ENCODE results near the gene MIAT. TPM values are rescaled to one million over a fixed set of nuclear protein-coding genes. Genes with fewer than 3 reads are reported as not detected.

Gene MIAT
- total RNA-seq, 4 donors from 2014 or later: 0.42 to 1.5 (median 0.62) TPM

GRCh38 chr22:26680485-26680884 lies 23.1 kb downstream of the MIAT start:
- H3K9me3 ChIP-seq: peaks cover 0 to 4% (median 0%) of the 10 kb centered on the region in 4 donors
- H3K27me3 ChIP-seq: no peaks in the 10 kb centered on the region
- TF ChIP-seq CTCF (IDR thresholded peaks at IDR 0.05): no peak
- no peak for TF ChIP-seq EP300 (IDR thresholded peaks at IDR 0.05)
- no peak for TF ChIP-seq POLR2A (IDR thresholded peaks at IDR 0.05)
- no peak overlapping the region for H3K4me3 ChIP-seq
- H3K4me1 ChIP-seq: peaks cover 0 to 21% (median 2%) of the 10 kb centered on the region in 4 donors
- no peak for DNase-seq (ENCODE audit: low spot score in 2 of 2)
- H3K27ac ChIP-seq: no peak overlapping the region
- peaks cover 0 to 20% (median 6%) of the 10 kb centered on the region in 3 donors for H3K36me3 ChIP-seq
- WGBS, 2 donors: 95 to 98% methylated on average over 3 of the region's 3 CpGs

- WGBS, 2 donors: 56 to 89% methylated on average over 3 to 11 of the region's 11 CpGs
- Histone ChIP-seq H3K4me1 (peaks cover 0 to 17% (median 2%) of the 10 kb centered on the region in 4 donors), H3K9me3 (peaks cover 0 to 4% (median 0%) of the 10 kb centered on the region in 4 donors), H3K4me3 (no peak overlapping the region), H3K36me3 (peaks cover 0 to 20% (median 6%) of the 10 kb centered on the region in 3 donors), H3K27ac (no peak overlapping the region), H3K27me3 (no peaks in the 10 kb centered on the region)
- DNase-seq (ENCODE audit: low spot score in 2 of 2): no peak
- TF ChIP-seq CTCF (IDR thresholded peaks at IDR 0.05): no peak
Observed at GRCh38 chr22:26681395-26681821, 24.0 kb downstream of the MIAT start.

- peaks cover 0 to 20% (median 6%) of the 10 kb centered on the region in 3 donors for H3K36me3 ChIP-seq
- peaks cover 0 to 12% (median 2%) of the 10 kb centered on the region in 4 donors for H3K4me1 ChIP-seq
- no peak for TF ChIP-seq EP300 (IDR thresholded peaks at IDR 0.05)
- no peak for DNase-seq (ENCODE audit: low spot score in 2 of 2)
- peaks cover 0 to 4% (median 0%) of the 10 kb centered on the region in 4 donors for H3K9me3 ChIP-seq
- WGBS, 2 donors: 86 to 89% methylated on average over 2 of the region's 2 CpGs
- no peak overlapping the region for H3K4me3 ChIP-seq
- no peak overlapping the region for H3K27ac ChIP-seq
- H3K27me3 ChIP-seq: no peaks in the 10 kb centered on the region
Observed at GRCh38 chr22:26684168-26684567, 26.8 kb downstream of the MIAT start.

GRCh38 chr22:26685601-26686000 lies 28.2 kb downstream of the MIAT start:
- Histone ChIP-seq H3K4me1 (peaks cover 0 to 7% (median 2%) of the 10 kb centered on the region in 4 donors), H3K27ac (no peak overlapping the region), H3K36me3 (peaks cover 0 to 20% (median 6%) of the 10 kb centered on the region in 3 donors), H3K4me3 (no peak overlapping the region), H3K27me3 (no peaks in the 10 kb centered on the region), H3K9me3 (peaks cover 0 to 4% (median 0%) of the 10 kb centered on the region in 4 donors)
- TF ChIP-seq CTCF (IDR thresholded peaks at IDR 0.05) (no peak), EP300 (IDR thresholded peaks at IDR 0.05) (no peak), POLR2A (IDR thresholded peaks at IDR 0.05) (no peak)
- WGBS, 2 donors: 71 to 80% methylated on average over 6 of the region's 6 CpGs
- no peak for DNase-seq (ENCODE audit: low spot score in 2 of 2)

DNA sequence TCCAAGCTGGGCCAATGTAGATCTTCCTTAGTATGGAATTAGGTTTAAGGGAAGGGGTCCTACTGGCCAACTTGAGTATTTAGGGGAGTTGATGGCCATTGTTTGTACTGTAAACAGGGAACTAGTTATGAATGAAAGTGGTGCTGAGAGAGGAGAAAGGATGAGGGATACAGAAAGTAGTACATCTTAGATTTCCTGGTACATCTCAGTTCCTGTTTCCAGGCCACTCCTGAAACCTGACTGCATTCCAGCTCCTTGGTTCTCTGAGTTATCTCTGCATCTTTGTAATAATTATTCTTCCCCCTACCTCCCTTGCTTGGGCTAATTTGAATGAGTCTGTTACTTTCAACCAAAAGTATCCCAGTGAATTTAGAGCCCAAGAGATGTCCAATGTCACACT lies 30.1 kb downstream of the MIAT start:
- H3K4me1 ChIP-seq: no peaks in the 10 kb centered on the region
- peaks cover 0 to 5% (median 0%) of the 10 kb centered on the region in 3 donors for H3K36me3 ChIP-seq
- H3K9me3 ChIP-seq: no peaks in the 10 kb centered on the region
- no peak for TF ChIP-seq EP300 (IDR thresholded peaks at IDR 0.05)
- TF ChIP-seq CTCF (IDR thresholded peaks at IDR 0.05): no peak
- no peak for TF ChIP-seq POLR2A (IDR thresholded peaks at IDR 0.05)
- H3K4me3 ChIP-seq: no peak overlapping the region
- DNase-seq (ENCODE audit: low spot score in 2 of 2): no peak
- H3K27me3 ChIP-seq: no peaks in the 10 kb centered on the region
- no peak overlapping the region for H3K27ac ChIP-seq

All from tibial nerve (tissue), 4 donors.